RPMI8226 (cell line): Measurements from ENCODE around the gene ZEB2.

Source experiments
- DNase-seq: peaks from one replicate; pipeline ENCODE4 v3.0.0-alpha.2; 2015

The ZEB2 gene

DNA sequence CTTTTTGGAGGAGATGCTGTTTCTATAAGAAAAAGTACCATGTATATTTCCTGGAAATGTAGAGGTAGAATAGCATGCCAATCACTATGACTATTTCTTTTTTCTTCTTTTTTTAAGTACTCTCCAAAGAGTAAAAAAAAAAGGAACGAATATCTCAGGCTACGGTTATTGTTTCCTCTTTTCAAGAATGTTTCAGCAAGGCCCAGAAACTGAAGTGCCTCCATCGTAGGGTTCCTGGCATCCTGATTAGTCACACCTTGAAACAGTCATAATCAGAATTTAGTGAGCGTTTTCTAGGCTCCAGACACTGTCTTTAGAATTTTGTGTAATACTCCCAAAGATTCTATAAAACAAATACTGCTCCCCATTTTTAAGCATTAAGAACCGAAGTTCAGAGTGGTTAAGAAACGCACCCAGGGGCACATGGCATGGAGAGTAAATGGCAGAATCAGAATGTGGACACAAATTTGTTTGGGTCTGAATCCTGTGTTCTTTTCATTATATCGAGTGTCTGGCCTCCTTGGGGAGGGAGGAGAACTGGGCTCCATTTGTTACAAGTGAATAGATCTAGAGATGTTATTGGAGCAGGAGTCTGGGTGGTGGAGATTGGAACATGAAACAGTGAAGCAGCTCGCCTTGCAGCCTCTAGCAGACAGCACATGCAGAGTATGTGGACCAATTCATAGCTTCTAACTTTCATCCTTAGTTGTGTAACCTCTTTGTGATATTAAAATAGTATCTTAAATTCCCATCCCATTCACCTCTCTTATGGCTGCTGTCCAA is 26.7 kb downstream of the ZEB2 start:
- DNase-seq, result no peak

DNA sequence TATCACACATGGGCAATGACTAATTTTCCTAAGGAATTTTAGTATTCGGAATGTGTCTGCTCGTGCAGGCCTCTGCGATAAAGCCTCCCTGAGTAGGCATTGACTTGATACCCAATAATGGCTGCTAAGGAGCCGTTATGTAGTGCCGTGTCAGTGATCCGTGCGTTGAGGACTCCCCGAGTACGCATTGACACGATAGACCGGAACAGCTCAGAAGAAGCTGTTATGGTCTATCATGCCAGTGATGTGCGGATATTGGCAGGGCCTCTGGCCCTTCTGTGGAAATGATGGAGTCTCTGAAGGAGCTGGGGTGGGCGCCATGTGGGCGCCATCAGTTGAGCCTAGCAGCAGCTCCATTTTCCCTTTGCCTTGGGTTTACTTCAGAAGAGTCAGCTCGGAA is 29.1 kb downstream of the ZEB2 start:
- DNase-seq, result no peak

DNA sequence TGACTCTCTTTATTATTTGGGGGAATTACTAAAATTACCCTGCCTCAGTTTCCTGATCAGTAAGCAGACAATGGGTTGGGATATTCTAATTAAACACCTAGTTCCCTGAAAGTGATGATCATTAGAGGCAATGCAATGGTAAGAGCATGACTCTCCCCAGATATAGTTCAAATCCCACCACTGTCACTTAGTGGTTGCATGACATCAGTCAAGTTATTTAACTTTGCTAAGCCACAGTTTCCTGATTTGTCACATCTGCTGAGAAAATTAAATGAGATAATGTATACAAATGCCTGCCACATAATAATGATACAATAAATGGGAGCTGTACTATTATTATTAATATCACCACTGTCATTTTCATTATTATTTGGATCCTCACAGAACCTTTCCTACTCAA is 29.9 kb downstream of the ZEB2 start:
- no peak for DNase-seq

DNA sequence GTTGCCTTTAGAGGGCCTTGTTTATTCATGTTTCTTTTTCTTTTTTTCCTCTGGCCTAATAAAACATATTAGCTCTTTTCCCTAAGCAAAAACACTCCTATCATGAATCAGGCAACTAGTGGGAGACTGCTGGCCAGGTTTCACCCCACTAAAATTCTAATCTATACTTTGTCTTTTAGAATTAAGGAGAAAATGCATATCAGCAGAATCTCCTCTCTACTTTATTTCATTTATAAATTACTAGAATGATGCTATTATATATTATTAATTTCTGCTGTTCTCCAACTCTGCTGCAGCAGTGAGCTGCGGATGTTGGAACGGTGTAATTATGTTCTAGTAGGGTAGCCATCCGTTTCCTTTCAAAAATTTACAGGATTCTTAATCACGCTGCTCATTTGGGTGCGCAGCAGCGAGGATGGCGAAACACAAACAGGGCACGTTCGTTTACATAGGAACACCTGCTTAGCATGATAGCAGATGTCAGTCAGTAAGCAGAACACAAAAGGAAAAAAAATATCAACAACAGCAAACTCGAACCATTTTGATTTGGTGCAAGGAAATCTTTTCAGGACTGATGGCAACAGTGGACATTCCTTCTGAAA is 30.5 kb downstream of the ZEB2 start:
- no peak for DNase-seq

DNA sequence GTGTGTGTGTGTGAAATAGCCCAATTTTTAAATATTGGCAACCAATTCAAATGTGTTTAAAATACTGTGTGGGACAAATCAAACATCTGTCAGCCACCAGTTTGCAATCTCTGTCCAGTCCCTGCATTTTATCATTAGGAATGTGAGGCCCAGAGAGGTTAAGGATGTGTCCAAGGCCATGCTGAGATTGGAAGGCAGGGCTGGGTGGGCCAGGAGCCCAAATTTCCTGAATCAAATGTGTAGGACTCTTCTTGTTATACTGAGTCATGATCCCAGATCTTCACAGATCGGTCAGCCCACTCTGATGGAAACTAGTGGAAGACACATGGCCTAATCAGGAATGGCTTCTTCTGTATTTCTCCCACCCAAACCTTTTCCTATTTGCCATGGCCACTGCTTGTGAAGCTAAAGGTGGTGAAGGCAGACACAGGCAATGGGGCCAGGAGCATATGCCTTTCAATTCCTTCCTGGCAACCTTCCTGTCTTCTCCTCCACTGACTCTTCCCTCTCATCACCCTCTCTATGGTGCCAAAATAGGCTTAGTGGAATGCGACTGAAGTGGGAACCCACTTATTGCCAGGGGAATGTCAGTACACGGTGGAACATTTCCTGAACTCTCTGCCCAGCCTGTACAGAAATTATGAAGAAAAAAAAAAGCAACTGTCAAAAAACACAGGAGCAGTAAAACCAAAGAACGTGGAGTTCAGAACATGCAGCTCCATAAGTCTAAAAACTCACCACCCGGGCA is 35.5 kb downstream of the ZEB2 start:
- DNase-seq, result no peak

DNA sequence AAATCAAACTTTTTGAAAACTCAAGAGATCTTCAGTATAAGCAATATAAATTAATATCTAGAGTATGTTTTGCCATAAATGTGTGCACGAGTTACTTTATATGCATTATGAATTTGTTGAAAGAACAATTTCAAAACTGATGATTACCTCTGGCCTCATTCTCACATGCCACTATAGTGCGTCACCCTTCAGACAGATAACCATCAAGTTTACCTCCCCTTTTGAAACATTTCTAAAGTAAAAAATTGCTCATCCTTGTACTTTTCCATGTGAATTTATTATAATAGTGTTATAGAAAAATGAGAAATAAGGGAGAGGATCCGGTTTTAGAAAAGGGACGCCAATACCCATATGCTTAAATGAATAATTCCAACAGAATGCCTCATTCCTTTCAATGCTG is 38.3 kb downstream of the ZEB2 start:
- no peak for DNase-seq

DNA sequence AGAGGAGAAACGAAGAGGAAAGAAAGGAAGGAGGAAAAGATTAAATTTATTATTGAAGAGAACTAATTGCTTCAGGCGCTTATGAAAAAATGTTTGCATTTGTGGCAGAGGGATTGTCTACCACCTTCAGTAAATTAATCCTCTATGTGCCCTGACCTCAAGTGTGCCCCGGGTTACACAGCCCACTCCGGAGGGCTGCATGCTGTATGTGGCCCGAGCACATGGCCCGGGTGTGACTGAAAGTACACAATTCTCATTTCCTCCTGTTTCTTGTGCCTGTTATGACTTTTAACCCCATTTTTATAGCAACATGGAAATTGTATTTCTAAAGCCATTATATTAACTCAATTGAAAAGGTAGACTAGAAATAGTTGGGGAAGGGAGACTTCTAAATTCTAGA is 38.8 kb downstream of the ZEB2 start:
- no peak for DNase-seq

DNA sequence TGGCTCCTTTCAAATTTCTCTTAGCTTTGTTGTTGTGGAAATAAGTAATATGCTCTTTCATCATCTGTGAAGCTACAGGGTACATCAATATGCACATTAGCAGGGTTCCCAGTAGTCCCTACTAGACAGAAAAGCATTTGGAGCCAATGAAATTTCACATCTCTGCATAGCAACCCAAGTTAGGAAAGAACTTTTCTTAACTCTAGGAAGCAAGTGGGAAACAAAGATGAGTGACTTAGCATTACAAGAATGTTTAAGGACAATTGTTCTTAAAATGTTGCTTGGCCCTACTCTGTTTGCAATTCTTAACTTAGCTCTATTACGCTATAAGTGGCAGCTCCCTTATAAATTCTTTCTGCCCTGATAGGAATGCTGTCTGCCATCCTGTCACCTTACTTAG is 39.6 kb downstream of the ZEB2 start:
- no peak for DNase-seq

DNA sequence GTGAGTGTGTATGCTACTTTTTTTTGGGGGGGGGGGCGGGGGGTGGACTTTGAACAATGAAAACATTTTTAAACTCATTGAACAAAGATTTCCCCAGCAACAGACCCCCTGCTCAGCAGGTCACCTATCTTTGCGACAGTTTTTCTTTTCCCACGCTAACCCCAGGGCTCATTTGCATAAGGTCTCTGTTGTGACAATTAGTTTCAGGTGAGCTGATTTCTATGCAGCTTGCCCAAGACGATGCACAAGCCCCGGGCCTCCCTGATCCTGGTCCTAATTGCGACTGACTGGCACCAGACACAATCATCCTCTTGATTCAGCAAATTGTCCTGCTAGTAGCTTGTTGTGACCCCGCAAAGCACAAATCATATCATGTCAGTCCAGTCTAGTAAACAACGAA is 40.3 kb downstream of the ZEB2 start:
- no peak for DNase-seq

DNA sequence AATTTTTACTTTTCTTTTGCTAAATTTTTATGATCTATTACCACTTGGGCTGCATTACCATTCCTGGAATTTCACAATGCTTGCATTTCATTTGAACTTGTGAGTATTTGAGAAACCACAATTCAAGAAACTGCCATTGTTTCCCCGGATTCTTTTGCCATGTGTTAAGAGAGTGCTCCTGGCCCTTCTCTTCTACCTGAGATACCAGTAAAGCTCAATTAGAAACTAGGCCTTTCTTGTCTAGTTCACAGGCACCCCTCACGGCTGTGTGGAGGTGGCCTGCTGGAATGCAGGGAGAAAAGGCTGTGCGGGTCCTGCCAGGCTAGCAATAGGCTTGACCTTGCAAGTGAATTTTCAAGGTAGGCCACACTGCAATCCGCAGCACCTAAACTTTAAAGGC is 40.8 kb downstream of the ZEB2 start:
- DNase-seq, result no peak

DNA sequence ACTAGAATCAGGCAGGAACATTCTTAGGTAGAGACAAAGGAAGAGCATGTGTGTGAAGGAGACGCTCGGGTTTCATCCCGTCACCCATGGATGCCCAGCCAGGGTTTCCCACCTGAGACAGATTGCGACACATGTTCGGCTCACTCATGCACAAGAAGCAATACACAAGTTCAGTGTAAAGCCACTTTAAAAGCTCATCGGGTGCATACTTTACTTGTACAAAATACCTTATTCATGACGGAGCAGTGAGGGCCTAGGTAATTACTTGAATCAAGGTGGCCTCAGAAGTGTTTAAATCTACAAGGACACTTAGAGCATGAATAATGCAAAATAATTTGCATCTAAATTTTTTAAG is 42.0 kb downstream of the ZEB2 start:
- DNase-seq, result no peak

DNA sequence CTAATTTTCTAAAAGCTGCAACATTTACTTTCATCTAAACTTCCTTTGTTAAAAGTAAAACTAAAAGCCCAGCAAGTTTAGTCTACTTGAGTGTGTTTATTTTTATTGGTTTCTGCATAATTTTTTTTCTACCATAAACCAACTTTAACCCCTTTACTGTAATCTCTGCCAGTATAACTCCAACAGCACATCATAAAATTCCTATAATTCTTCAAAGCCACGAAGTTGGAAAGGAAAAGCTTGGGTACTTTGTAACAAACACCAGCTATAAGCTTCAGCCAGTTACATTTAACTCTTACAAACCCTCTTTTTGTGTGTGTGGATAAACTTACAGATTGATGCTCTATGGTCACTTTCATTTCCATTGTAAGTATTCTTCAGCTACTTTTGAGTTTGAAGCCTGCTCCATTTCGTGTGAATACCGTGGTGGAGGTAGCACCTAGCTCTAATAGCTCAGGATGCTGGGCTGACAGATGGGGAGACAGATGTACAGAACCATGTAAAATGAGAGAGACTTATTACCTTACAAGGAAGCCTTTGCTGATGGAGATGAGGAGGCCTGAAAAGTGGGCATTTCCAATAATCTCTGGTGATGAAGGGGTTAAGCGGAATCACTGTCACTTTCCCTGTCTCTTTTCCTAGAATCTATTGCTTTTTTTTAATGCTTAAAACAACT is 42.5 kb downstream of the ZEB2 start:
- no peak for DNase-seq

DNA sequence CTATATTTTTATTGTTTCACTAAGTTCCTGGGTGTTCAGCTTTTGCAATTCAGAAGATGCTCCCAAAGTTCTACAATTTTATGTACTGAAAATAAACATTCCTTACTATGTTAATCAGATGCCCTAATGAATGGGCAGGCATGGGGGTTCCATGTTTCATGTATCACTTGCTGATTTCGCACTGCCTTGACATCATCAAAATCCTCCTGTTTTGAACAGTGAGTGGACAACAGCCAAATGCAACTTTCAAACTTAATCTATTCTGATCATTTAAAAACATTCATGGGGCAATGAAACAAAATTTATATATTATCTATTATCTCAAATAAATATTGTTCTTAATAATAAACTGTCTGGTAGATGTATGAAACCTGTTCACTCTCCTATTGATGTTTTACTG is 43.2 kb downstream of the ZEB2 start:
- no peak for DNase-seq

DNA sequence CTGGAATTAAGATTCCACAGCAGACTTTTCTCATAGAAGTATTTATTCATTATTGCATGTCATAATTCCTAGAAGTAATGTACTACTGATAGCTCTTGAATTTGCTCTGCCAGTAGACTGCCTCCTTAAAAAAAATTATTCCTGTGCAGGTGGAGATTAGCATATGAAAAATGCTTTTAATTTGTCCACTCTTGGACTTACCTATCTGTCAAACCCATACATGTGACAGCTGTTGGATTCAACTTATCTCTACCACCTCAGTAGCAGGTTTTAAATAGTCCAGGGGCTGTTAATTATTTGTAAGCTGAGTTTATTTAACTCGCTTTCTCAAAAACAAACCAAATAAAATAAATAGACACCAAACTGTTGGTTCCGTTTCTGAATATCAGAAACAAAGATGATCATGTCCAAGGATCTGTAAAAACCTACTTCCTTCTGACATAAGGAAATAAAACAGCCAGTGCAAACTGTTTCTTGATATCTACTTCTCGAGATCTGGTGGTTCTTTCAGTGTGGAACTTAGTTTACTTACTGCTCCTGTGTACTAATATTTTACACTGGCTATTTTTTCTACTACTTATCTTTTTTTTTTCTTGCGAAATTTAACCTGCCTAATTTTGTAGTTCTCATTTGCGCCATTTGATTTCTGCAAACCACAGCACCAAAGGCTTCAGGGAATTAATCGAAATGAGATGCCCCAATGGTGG is 44.2 kb downstream of the ZEB2 start:
- no peak for DNase-seq

DNA sequence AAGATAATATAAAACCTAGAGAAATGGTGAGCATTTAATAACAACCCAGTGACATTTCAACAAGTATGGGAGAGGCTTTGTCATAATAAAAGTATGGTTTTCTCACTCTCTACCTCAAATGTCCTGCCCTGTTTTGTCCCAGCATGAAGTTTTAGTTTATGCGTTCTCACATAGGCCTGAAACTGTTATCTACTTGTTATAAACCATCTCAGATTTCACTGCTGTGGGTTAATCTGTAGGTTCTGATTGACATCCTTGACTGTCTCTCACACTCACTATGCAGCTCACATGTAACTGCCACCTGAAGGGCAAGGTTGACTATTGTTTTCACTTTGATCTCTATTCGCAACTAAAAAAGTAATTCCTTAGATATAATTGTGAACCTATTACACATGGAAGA is 44.9 kb downstream of the ZEB2 start:
- DNase-seq, result no peak

DNA sequence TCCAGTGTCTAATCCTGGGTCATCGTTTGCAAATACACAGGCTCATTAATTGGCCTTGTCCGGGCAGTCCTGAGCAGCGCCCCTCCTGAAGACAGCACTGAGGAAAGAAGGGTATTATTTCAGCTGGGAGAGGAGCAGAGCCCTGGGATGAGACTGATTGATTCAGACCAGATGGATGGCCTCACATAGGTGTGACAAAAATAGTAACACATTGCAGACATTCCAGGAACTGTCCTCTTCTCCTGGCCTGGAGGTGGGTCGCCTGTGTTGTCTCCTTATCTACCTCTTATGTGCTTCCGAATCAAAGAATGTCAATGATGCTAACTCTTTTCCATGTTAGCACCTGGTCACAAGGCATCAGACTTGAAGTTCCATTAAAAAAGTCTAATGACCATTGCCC is 45.9 kb downstream of the ZEB2 start:
- DNase-seq, result no peak

DNA sequence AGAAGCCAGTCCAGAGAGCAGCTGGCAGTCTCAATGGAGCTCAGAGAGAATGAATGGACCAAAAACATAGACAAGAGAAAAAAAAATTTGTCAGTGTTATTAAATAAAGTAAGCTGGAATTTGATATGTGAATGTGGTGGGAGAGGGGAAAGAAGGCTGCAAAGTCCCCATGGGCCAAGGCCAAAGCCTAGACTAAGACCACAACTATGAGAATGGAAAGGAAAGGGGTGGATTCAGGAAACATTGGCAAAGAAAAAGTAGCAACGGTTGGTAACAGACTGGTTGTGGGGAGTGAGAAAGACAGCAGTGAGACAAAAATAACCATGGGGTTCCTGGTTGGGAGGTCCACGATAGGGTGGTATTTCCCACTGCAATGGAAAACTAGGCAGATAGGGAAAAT is 47.0 kb downstream of the ZEB2 start:
- DNase-seq, result no peak

DNA sequence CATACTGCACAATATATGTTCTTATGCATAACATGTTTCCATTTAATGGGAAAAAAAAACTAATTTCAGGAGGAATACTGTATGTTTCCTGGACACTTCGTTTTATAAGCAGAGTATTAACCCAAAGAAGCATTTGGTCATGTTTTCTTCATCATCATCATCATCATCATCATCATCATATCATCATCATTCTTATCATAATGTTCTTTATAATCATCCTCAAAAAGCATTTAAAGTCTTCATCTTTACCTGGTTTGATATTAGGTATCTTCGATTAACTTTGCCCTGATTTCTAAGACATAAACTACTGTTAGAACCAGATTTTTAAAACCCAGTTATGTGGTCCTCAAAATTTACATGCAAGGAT is 47.9 kb downstream of the ZEB2 start:
- DNase-seq, result no peak

DNA sequence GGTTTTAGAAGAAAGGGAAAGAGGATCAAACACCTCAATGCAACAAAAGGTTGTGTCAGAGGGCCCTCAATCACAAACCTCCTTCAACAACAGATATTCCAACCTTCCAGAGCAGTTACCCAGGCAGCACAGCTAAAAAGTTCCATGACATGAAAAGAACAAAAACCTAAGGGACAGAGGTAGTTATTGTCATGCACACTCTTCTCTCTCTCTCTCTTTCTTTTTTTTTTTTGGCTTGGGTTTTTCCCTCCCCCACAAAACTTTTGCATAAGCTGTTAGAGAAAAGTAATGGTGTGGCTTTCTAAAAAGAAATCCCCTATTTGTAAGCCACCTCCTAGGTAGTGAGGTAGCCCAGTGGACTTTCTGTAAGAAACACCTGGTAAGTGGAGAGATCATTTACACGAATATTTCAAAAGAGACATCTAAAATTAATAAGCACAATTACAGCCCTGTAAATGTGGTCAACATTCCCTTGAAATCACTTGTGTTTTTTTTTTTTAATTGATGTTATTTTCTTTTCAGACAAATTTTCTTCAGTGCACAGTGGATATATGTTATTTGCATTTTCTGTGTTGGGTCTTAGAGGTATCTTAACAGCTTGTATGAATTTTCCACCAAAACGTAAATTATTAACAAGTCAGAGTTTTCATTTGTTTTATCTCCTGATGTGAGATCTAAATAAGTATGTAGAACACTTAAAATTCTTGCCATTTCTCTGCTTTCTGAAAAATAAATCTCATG is 48.4 kb downstream of the ZEB2 start:
- no peak for DNase-seq

DNA sequence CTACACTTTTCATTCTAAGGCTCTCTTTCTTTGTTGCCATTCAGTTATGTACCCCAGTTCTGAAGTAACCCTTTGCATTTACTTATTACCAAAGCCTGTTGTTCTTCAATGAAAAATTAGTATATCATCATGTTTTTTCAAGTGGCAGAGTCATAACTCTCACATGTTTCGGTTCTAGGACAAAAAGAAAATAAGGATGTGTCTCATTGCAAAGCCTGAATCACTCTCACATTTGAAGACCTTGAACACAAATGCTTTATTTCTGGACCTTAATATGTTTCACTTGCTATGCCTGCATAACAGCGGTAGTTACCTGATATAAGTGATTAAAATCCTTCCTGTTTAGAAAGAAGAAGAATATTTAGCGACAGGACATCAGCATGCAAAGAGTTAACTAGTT is 49.1 kb downstream of the ZEB2 start:
- no peak for DNase-seq

DNA sequence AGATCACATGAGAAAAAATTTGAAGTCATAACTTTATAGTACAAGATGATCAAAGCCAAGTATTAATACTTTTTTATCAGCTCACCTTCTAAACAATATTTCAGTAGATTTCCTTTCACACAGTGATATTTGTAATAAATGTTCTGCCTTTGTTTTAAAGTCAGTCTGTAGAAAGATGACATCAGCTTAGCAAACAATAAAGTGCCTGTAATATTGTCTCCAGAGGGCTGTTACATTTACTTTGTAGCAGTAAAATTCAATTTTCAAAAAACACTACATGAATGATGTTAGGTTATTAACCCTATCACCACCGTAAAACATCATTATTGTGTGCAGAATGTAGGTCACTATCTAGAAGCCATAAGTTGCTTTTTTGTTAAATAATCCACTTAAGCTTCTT is 49.6 kb downstream of the ZEB2 start:
- no peak for DNase-seq

DNA sequence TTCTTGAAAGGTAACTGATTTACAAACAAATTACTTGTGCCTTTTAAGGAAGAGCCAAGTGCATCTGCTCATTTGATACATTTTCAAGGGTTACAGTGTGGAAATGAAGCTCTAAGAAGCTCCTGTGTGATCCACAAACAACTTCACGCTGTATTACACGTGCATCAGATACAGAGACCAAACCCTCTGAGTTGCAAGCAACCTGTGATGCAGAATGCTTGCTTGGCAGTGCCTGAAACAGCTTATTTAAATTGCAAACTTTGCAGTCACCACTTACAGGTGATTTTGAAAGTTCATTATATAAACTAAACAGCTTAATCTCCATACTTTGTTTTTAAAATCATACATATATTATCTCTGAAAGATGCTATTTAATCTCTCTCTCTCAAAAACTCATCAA is 50.1 kb downstream of the ZEB2 start:
- DNase-seq, result no peak
